AG09309 (cell line): ENCODE results near the gene OMD.

ENCODE experiments used
- DNase-seq: peaks from one replicate; pipeline ENCODE4 v3.0.0-alpha.2; 2010; ENCODE audit warnings: low read depth
- H3K4me3 ChIP-seq: 2 replicates; pipeline ENCODE4 v1.5.1; 2011; ENCODE audit warnings: mild to moderate bottlenecking, low read depth, low read length, moderate library complexity; ENCODE audit not compliant: control insufficient read depth
- CTCF ChIP-seq: IDR thresholded peaks from 2 replicates; pipeline ENCODE4 v1.5.1; 2011; ENCODE audit warnings: mild to moderate bottlenecking, low read depth, low read length, inconsistent platforms; ENCODE audit not compliant: insufficient read depth, control insufficient read depth; ENCODE audit errors: missing control alignments

The OMD gene

GRCh38 chr9:92435263-92435662 is 11.0 kb upstream of the OMD start:
- no peak overlapping the region for H3K4me3 ChIP-seq
- TF ChIP-seq CTCF = no peak
- no peak for DNase-seq

GRCh38 chr9:92432972-92433548 is 8.8 kb upstream of the OMD start:
- H3K4me3 ChIP-seq = no peak overlapping the region
- no peak for TF ChIP-seq CTCF
- DNase-seq = no peak

GRCh38 chr9:92432350-92432749 is 8.1 kb upstream of the OMD start:
- H3K4me3 ChIP-seq = no peak overlapping the region
- DNase-seq = no peak
- no peak for TF ChIP-seq CTCF

- no peak for DNase-seq
- H3K4me3 ChIP-seq = no peak overlapping the region
Observed at GRCh38 chr9:92429836-92430235, 5.6 kb upstream of the OMD start.

GRCh38 chr9:92426501-92427145 is 2.4 kb upstream of the OMD start:
- no peak overlapping the region for H3K4me3 ChIP-seq
- no peak for DNase-seq
- no peak for TF ChIP-seq CTCF

More at GRCh38 chr9:92429836-92430235, 5.6 kb upstream of the OMD start:
- TF ChIP-seq CTCF = no peak

- peak; percentile 32 for DNase-seq
- no peak for TF ChIP-seq CTCF
- H3K4me3 ChIP-seq = no peak overlapping the region
Observed at GRCh38 chr9:92425474-92425873, 1.2 kb upstream of the OMD start.
